WTC11 (cell line): ENCODE data around the gene SKOR2.

Source experiments
- CREB1 ChIP-seq: sonication (generic); formaldehyde crosslinking; IDR thresholded peaks from 2 replicates; pipeline ENCODE4 v1.8.0; 2023; ENCODE audit warnings: mild to moderate bottlenecking, missing genetic modification reagents
- GABPB1 ChIP-seq: sonication (generic); formaldehyde crosslinking; IDR thresholded peaks from 2 replicates; pipeline ENCODE4 v1.8.1; 2023; ENCODE audit warnings: mild to moderate bottlenecking, missing genetic modification reagents
- NFE2L1 ChIP-seq: sonication (generic); formaldehyde crosslinking; IDR thresholded peaks from 2 replicates; pipeline ENCODE4 v1.8.1; 2023; ENCODE audit warnings: missing genetic modification reagents
- NFYB ChIP-seq: sonication (generic); formaldehyde crosslinking; conservative IDR thresholded peaks from 2 replicates; pipeline ENCODE4 v1.8.0; 2022; ENCODE audit warnings: low read depth, missing genetic modification reagents
- TF ChIP-seq, protein P1 (sequence below): fragments of 200-600 bp; IDR thresholded peaks from 2 replicates; pipeline ENCODE4 v1.8.0; 2022; ENCODE audit warnings: antibody characterized with exemption

DNA sequence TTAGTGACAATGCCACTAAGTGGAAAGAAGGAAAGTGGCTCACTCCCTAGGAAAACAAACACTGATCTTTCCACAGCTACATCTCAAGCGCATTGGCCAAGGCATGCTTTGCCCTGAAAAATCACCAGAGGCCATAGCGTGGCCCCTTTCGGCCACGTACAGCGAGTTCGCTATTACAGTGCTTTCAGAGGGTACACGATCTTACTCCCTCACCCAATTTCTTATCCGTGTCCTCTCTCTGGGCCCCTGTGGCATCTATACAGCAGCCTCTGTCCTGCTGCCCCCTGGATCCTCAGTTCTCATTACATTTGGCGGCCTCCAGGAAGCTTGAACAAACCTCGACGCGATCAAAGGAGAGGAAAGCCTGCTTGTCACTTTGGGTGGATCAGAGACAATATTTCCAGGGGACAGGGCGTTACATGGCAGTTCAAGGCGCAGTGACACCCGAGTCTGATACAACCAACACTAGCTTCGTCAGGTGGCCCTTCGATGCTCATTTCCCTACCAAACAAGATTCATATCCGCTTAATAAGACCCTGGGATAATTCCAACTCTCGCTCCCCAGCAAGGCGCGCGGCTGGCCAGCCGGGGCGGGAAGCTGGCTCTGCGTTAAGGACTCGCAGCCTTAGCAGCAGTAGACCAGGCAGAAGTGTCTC is 941 bp downstream of the SKOR2 start:
- no peak for TF ChIP-seq NFYB (CRISPR knock-in tag)
- TF ChIP-seq, protein P1, sequence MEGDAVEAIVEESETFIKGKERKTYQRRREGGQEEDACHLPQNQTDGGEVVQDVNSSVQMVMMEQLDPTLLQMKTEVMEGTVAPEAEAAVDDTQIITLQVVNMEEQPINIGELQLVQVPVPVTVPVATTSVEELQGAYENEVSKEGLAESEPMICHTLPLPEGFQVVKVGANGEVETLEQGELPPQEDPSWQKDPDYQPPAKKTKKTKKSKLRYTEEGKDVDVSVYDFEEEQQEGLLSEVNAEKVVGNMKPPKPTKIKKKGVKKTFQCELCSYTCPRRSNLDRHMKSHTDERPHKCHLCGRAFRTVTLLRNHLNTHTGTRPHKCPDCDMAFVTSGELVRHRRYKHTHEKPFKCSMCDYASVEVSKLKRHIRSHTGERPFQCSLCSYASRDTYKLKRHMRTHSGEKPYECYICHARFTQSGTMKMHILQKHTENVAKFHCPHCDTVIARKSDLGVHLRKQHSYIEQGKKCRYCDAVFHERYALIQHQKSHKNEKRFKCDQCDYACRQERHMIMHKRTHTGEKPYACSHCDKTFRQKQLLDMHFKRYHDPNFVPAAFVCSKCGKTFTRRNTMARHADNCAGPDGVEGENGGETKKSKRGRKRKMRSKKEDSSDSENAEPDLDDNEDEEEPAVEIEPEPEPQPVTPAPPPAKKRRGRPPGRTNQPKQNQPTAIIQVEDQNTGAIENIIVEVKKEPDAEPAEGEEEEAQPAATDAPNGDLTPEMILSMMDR: no peak
- TF ChIP-seq GABPB1: no peak
- no peak for TF ChIP-seq NFE2L1 (CRISPR knock-in tag)
- no peak for TF ChIP-seq CREB1 (CRISPR knock-in tag)
